ENCODE measurements around the gene CYP39A1. TPM values are rescaled to one million over a fixed set of nuclear protein-coding genes. Genes with fewer than 3 reads are reported as not detected.

Gene CYP39A1
- total RNA-seq, 5 donors from 2014 or later (not counting 1 experiment from before 2014, with no cell fraction given) = not detected

- peaks cover 5 to 10% of the 10 kb centered on the region in 2 donors for H3K27me3 Mint-ChIP-seq
- CTCF ChIA-PET = no interaction called here
- H3K36me3 Mint-ChIP-seq = no peaks in the 10 kb centered on the region
- no peaks in the 10 kb centered on the region for H3K9me3 ChIP-seq
- H3K27me3 ChIP-seq (replicated peaks in 1 of 2; ENCODE audit: control insufficient read depth in 2 of 2, extremely low read depth in 1 of 2, insufficient read depth in 2 of 2, low read length in 1 of 2) = no peaks in the 10 kb centered on the region
- no peak overlapping the region for H3K27ac Mint-ChIP-seq
- no peak overlapping the region for H3K4me3 ChIP-seq (ENCODE audit: control insufficient read depth in 1 of 2, extremely low read depth in 1 of 2, low read length in 1 of 2)
- peaks cover 0 to 7% (median 3%) of the 10 kb centered on the region in 3 donors for H3K9me3 Mint-ChIP-seq
- no peaks in the 10 kb centered on the region for H3K4me1 Mint-ChIP-seq
- H3K36me3 ChIP-seq (ENCODE audit: control insufficient read depth in 2 of 2, extremely low read depth in 1 of 2, insufficient read depth in 1 of 2, low read length in 1 of 2) = no peaks in the 10 kb centered on the region
- ATAC-seq (replicated peaks in 1 of 4) (no peak), DNase-seq (no peak)
- no peaks in the 10 kb centered on the region for H3K4me1 ChIP-seq (ENCODE audit: control insufficient read depth in 1 of 2, extremely low read depth in 1 of 2, insufficient read depth in 2 of 2, low read length in 2 of 2)
- H3K4me3 Mint-ChIP-seq = no peak overlapping the region
- no peak overlapping the region for H3K27ac ChIP-seq (ENCODE audit: low read length)
- WGBS (ENCODE audit: insufficient coverage) = 76% methylated on average over 3 of the region's 3 CpGs
- POLR2A ChIA-PET = no interaction called here
These were observed 87.1 kb downstream of the CYP39A1 start for GRCh38 chr6:46565531-46565930.

GRCh38 chr6:46563924-46564323, 88.7 kb downstream of the CYP39A1 start:
- Mint-ChIP-seq H3K4me1 (no peaks in the 10 kb centered on the region), H3K36me3 (no peaks in the 10 kb centered on the region), H3K4me3 (no peak overlapping the region), H3K9me3 (peaks cover 0 to 4% (median 3%) of the 10 kb centered on the region in 3 donors), H3K27me3 (peaks cover 1 to 7% of the 10 kb centered on the region in 2 donors), H3K27ac (no peak overlapping the region)
- H3K27me3 ChIP-seq (replicated peaks in 1 of 2; ENCODE audit: control insufficient read depth in 2 of 2, extremely low read depth in 1 of 2, insufficient read depth in 2 of 2, low read length in 1 of 2) = no peaks in the 10 kb centered on the region
- WGBS (ENCODE audit: insufficient coverage) = no CpG with 5 or more reads among the region's 1 CpG
- no peak overlapping the region for H3K4me3 ChIP-seq (ENCODE audit: control insufficient read depth in 1 of 2, extremely low read depth in 1 of 2, low read length in 1 of 2)
- H3K4me1 ChIP-seq (ENCODE audit: control insufficient read depth in 1 of 2, extremely low read depth in 1 of 2, insufficient read depth in 2 of 2, low read length in 2 of 2) = no peaks in the 10 kb centered on the region
- ATAC-seq (replicated peaks in 1 of 4) (no peak), DNase-seq (no peak)
- CTCF ChIA-PET = no interaction called here
- no peaks in the 10 kb centered on the region for H3K9me3 ChIP-seq
- POLR2A ChIA-PET = no interaction called here
- H3K27ac ChIP-seq (ENCODE audit: low read length) = no peak overlapping the region
- H3K36me3 ChIP-seq (ENCODE audit: control insufficient read depth in 2 of 2, extremely low read depth in 1 of 2, insufficient read depth in 1 of 2, low read length in 1 of 2) = no peaks in the 10 kb centered on the region

- H3K9me3 ChIP-seq = no peaks in the 10 kb centered on the region
- DNase-seq (no peak), ATAC-seq (replicated peaks in 1 of 4) (no peak)
- CTCF ChIA-PET = no interaction called here
- H3K36me3 Mint-ChIP-seq = no peaks in the 10 kb centered on the region
- no peaks in the 10 kb centered on the region for H3K36me3 ChIP-seq (ENCODE audit: control insufficient read depth in 2 of 2, extremely low read depth in 1 of 2, insufficient read depth in 1 of 2, low read length in 1 of 2)
- no peaks in the 10 kb centered on the region for H3K4me1 ChIP-seq (ENCODE audit: control insufficient read depth in 1 of 2, extremely low read depth in 1 of 2, insufficient read depth in 2 of 2, low read length in 2 of 2)
- peaks cover 0 to 4% (median 0%) of the 10 kb centered on the region in 3 donors for H3K9me3 Mint-ChIP-seq
- H3K27ac ChIP-seq (ENCODE audit: low read length) = no peak overlapping the region
- H3K27ac Mint-ChIP-seq = no peak overlapping the region
- no peak overlapping the region for H3K4me3 ChIP-seq (ENCODE audit: control insufficient read depth in 1 of 2, extremely low read depth in 1 of 2, low read length in 1 of 2)
- POLR2A ChIA-PET = no interaction called here
- no peak overlapping the region for H3K4me3 Mint-ChIP-seq
- peaks cover 0 to 6% of the 10 kb centered on the region in 2 experiments for H3K27me3 ChIP-seq (replicated peaks in 1 of 2; ENCODE audit: control insufficient read depth in 2 of 2, extremely low read depth in 1 of 2, insufficient read depth in 2 of 2, low read length in 1 of 2)
- no peaks in the 10 kb centered on the region for H3K4me1 Mint-ChIP-seq
- WGBS (ENCODE audit: insufficient coverage) = 20% methylated on average over 4 of the region's 4 CpGs
- H3K27me3 Mint-ChIP-seq = peaks cover 24 to 31% of the 10 kb centered on the region in 2 donors
These were observed 96.6 kb downstream of the CYP39A1 start for GRCh38 chr6:46556053-46556452.

- no peaks in the 10 kb centered on the region for H3K36me3 Mint-ChIP-seq
- peaks cover 0 to 4% (median 0%) of the 10 kb centered on the region in 3 donors for H3K9me3 Mint-ChIP-seq
- ChIA-PET POLR2A (no interaction called here), CTCF (no interaction called here)
- WGBS (ENCODE audit: insufficient coverage) = 25% methylated on average over 1 of the region's 1 CpG
- no peak overlapping the region for H3K27ac ChIP-seq (ENCODE audit: low read length)
- no peak overlapping the region for H3K27ac Mint-ChIP-seq
- H3K4me3 Mint-ChIP-seq = no peak overlapping the region
- peaks cover 0 to 6% of the 10 kb centered on the region in 2 experiments for H3K27me3 ChIP-seq (replicated peaks in 1 of 2; ENCODE audit: control insufficient read depth in 2 of 2, extremely low read depth in 1 of 2, insufficient read depth in 2 of 2, low read length in 1 of 2)
- H3K4me1 Mint-ChIP-seq = no peaks in the 10 kb centered on the region
- no peak for DNase-seq
- H3K4me3 ChIP-seq (ENCODE audit: control insufficient read depth in 1 of 2, extremely low read depth in 1 of 2, low read length in 1 of 2) = no peak overlapping the region
- H3K27me3 Mint-ChIP-seq = peaks cover 24 to 36% of the 10 kb centered on the region in 2 donors
- no peak for ATAC-seq (replicated peaks in 1 of 4)
- H3K9me3 ChIP-seq = no peaks in the 10 kb centered on the region
- no peaks in the 10 kb centered on the region for H3K36me3 ChIP-seq (ENCODE audit: control insufficient read depth in 2 of 2, extremely low read depth in 1 of 2, insufficient read depth in 1 of 2, low read length in 1 of 2)
- no peaks in the 10 kb centered on the region for H3K4me1 ChIP-seq (ENCODE audit: control insufficient read depth in 1 of 2, extremely low read depth in 1 of 2, insufficient read depth in 2 of 2, low read length in 2 of 2)
These were observed 97.5 kb downstream of the CYP39A1 start for GRCh38 chr6:46555129-46555528.

- Mint-ChIP-seq H3K9me3 (peaks cover 0 to 3% (median 2%) of the 10 kb centered on the region in 3 donors), H3K27me3 (peaks cover 9 to 28% of the 10 kb centered on the region in 2 donors), H3K4me1 (no peaks in the 10 kb centered on the region), H3K27ac (no peak overlapping the region), H3K4me3 (no peak overlapping the region), H3K36me3 (no peaks in the 10 kb centered on the region)
- Histone ChIP-seq H3K27ac (ENCODE audit: low read length) (no peak overlapping the region), H3K4me3 (ENCODE audit: control insufficient read depth in 1 of 2, extremely low read depth in 1 of 2, low read length in 1 of 2) (no peak overlapping the region), H3K27me3 (replicated peaks in 1 of 2; ENCODE audit: control insufficient read depth in 2 of 2, extremely low read depth in 1 of 2, insufficient read depth in 2 of 2, low read length in 1 of 2) (peaks cover 0 to 7% of the 10 kb centered on the region in 2 experiments), H3K4me1 (ENCODE audit: control insufficient read depth in 1 of 2, extremely low read depth in 1 of 2, insufficient read depth in 2 of 2, low read length in 2 of 2) (no peaks in the 10 kb centered on the region), H3K36me3 (ENCODE audit: control insufficient read depth in 2 of 2, extremely low read depth in 1 of 2, insufficient read depth in 1 of 2, low read length in 1 of 2) (no peaks in the 10 kb centered on the region), H3K9me3 (no peaks in the 10 kb centered on the region)
- ATAC-seq (replicated peaks in 1 of 4) (no peak), DNase-seq (no peak)
- POLR2A ChIA-PET = no interaction called here
- CTCF ChIA-PET = no interaction called here
These were observed 103.5 kb downstream of the CYP39A1 start for GRCh38 chr6:46549155-46549554.

DNA sequence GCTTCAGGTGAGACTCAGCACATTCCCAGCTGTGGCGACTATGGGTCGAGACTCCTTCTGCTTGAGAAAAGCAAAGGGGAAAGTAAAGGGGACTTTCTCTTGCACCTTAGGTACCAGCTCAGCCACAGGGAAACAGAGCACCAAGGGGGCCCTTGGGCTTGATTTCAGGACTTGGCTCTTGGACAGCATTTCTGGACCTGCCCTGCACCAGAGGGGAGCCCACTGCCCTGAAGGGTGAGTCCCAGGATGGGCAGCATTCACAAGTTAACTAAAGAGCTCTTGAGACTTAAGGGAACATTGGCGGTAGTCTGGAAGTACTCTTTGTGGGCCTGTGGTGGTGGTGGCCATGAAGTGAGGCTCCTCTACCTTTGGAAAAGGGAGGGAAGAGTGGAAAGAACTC, 111.1 kb downstream of the CYP39A1 start:
- Mint-ChIP-seq H3K4me3 (no peak overlapping the region), H3K27me3 (peaks cover 26 to 33% of the 10 kb centered on the region in 2 donors), H3K27ac (no peak overlapping the region), H3K9me3 (peaks cover 8 to 14% (median 11%) of the 10 kb centered on the region in 3 donors), H3K36me3 (no peaks in the 10 kb centered on the region), H3K4me1 (no peaks in the 10 kb centered on the region)
- Histone ChIP-seq H3K27me3 (replicated peaks in 1 of 2; ENCODE audit: control insufficient read depth in 2 of 2, extremely low read depth in 1 of 2, insufficient read depth in 2 of 2, low read length in 1 of 2) (peaks cover 0 to 14% of the 10 kb centered on the region in 2 experiments), H3K4me3 (ENCODE audit: control insufficient read depth in 1 of 2, extremely low read depth in 1 of 2, low read length in 1 of 2) (no peak overlapping the region), H3K9me3 (peaks cover 2% of the 10 kb centered on the region), H3K27ac (ENCODE audit: low read length) (no peak overlapping the region), H3K36me3 (ENCODE audit: control insufficient read depth in 2 of 2, extremely low read depth in 1 of 2, insufficient read depth in 1 of 2, low read length in 1 of 2) (no peaks in the 10 kb centered on the region), H3K4me1 (ENCODE audit: control insufficient read depth in 1 of 2, extremely low read depth in 1 of 2, insufficient read depth in 2 of 2, low read length in 2 of 2) (no peaks in the 10 kb centered on the region)
- POLR2A ChIA-PET = no interaction called here
- DNase-seq = no peak
- WGBS (ENCODE audit: insufficient coverage) = 88% methylated on average over 2 of the region's 3 CpGs
- ATAC-seq (replicated peaks in 1 of 4) = no peak
- CTCF ChIA-PET = no interaction called here

- H3K36me3 ChIP-seq (ENCODE audit: control insufficient read depth in 2 of 2, extremely low read depth in 1 of 2, insufficient read depth in 1 of 2, low read length in 1 of 2) = no peaks in the 10 kb centered on the region
- Mint-ChIP-seq H3K27ac (no peak overlapping the region), H3K4me1 (no peaks in the 10 kb centered on the region), H3K27me3 (peaks cover 21 to 34% of the 10 kb centered on the region in 2 donors), H3K9me3 (peaks cover 8 to 18% (median 11%) of the 10 kb centered on the region in 3 donors), H3K36me3 (no peaks in the 10 kb centered on the region), H3K4me3 (no peak overlapping the region)
- H3K4me1 ChIP-seq (ENCODE audit: control insufficient read depth in 1 of 2, extremely low read depth in 1 of 2, insufficient read depth in 2 of 2, low read length in 2 of 2) = no peaks in the 10 kb centered on the region
- ATAC-seq (replicated peaks in 1 of 4) (no peak), DNase-seq (no peak)
- H3K9me3 ChIP-seq = peaks cover 2% of the 10 kb centered on the region
- CTCF ChIA-PET = no interaction called here
- POLR2A ChIA-PET = no interaction called here
- peaks cover 0 to 13% of the 10 kb centered on the region in 2 experiments for H3K27me3 ChIP-seq (replicated peaks in 1 of 2; ENCODE audit: control insufficient read depth in 2 of 2, extremely low read depth in 1 of 2, insufficient read depth in 2 of 2, low read length in 1 of 2)
- no peak overlapping the region for H3K27ac ChIP-seq (ENCODE audit: low read length)
- WGBS (ENCODE audit: insufficient coverage) = no CpG with 5 or more reads among the region's 2 CpGs
- H3K4me3 ChIP-seq (ENCODE audit: control insufficient read depth in 1 of 2, extremely low read depth in 1 of 2, low read length in 1 of 2) = no peak overlapping the region
These were observed 112.8 kb downstream of the CYP39A1 start for GRCh38 chr6:46539866-46540265.

Data from T-cell (primary cell).